ENCODE data around the gene KIF6. TPM values are rescaled to one million over a fixed set of nuclear protein-coding genes. Genes with fewer than 3 reads are reported as not detected.
"Not testable (repeated sequence)": the region's sequence is repeated elsewhere in the genome, so short reads cannot be mapped to it uniquely, and the experiment has no call there.

Gene KIF6
- total and polyA plus RNA-seq, 11 donors: 0.06 to 0.77 (median 0.48) TPM

DNA sequence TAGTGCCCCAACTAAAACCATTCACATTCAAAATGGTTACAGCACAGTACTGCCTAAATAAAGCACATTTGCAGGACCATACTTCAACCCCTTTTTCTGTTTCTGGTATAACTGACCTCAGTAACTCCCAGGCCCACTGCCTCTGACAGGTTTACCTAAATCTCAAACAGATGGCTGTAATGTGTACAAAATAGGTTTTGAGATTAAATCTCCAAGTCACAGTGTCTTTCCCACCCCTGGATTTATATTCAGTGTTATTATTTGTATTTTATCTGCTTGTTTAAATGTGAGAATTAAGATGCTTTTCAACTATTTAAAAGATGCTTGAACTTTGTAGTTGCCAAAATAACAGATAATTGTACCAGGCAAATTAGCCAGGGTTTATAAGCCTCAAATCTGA is 4.7 kb upstream of the KIF6 start:
- Histone ChIP-seq H3K4me1 (peaks cover 0 to 5% (median 0%) of the 10 kb centered on the region in 12 donors), H3K27me3 (no peaks in the 10 kb centered on the region), H3K36me3 (no peaks in the 10 kb centered on the region), H3K9me3 (no peaks in the 10 kb centered on the region), H3K4me3 (no peak overlapping the region), H3K27ac (no peak overlapping the region)
- DNase-seq (no peak), ATAC-seq (no peak)
- no peak for TF ChIP-seq POLR2A (IDR thresholded peaks at IDR 0.05)
- TF ChIP-seq, protein P1, sequence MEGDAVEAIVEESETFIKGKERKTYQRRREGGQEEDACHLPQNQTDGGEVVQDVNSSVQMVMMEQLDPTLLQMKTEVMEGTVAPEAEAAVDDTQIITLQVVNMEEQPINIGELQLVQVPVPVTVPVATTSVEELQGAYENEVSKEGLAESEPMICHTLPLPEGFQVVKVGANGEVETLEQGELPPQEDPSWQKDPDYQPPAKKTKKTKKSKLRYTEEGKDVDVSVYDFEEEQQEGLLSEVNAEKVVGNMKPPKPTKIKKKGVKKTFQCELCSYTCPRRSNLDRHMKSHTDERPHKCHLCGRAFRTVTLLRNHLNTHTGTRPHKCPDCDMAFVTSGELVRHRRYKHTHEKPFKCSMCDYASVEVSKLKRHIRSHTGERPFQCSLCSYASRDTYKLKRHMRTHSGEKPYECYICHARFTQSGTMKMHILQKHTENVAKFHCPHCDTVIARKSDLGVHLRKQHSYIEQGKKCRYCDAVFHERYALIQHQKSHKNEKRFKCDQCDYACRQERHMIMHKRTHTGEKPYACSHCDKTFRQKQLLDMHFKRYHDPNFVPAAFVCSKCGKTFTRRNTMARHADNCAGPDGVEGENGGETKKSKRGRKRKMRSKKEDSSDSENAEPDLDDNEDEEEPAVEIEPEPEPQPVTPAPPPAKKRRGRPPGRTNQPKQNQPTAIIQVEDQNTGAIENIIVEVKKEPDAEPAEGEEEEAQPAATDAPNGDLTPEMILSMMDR (IDR thresholded peaks at IDR 0.05): no peak
- intact Hi-C loops (cut with DNase I): loop anchor here in 1 of 10 donors (10.0 kb wide), 1 partner anchor 365 kb away; no protein-coding TSS in a partner anchor

DNA sequence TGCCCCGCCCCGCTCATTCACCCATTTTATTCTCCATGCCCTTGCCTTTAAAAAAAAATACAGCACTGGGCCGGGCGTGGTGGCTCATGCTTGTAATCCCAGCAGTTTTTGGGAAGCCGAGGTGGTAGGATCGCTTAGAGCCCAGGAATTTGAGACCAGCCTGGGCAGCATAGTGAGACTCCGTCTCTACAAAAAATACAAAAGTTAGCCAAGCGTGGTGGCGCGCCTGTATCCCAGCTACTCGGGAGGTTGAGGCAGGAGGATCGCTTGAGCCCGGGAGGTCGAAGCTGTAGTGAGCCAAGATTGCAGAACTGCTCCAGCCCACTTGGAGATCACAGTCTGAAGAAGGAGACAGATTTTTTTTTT is 407 bp upstream of the KIF6 start:
- ATAC-seq (no peak), DNase-seq (no peak)
- no peak for TF ChIP-seq POLR2A (IDR thresholded peaks at IDR 0.05)
- TF ChIP-seq, protein P1 (IDR thresholded peaks at IDR 0.05): no peak
- 63 to 68% (median 66%) methylated on average over 14 of the region's 14 CpGs for WGBS, 4 donors
- no peaks in the 10 kb centered on the region for H3K36me3 ChIP-seq
- H3K27ac ChIP-seq: peak overlapping the region in 3 of 12 donors; percentile 35 to 39 (median 39)
- intact Hi-C loops (cut with DNase I): loop anchor here in 1 of 10 donors (10.0 kb wide), 1 partner anchor 361 kb away; no protein-coding TSS in a partner anchor
- H3K4me1 ChIP-seq: peaks cover 0 to 8% (median 0%) of the 10 kb centered on the region in 12 donors
- no peaks in the 10 kb centered on the region for H3K27me3 ChIP-seq
- H3K4me3 ChIP-seq: peak overlapping the region in 11 of 12 donors; percentile 65 to 93 (median 79)
- H3K9me3 ChIP-seq: no peaks in the 10 kb centered on the region

DNA sequence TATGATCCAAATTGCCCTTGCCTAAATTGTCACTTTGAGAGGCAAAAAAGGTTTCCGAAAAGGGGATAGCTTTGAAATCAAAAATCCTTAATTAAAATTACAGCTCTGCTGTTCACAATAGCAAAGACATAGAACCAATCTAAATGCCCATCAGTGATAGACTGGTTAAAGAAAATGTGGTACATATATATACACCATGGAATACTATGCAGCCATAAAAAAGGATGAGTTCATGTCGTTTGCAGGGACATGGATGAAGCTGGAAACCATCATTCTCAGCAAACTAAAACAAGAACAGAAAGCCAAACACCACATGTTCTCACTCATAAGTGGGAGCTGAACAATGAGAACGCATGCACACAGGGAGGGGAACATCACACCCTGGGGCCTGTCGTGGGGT is 1.9 kb downstream of the KIF6 start:
- 81 to 93% (median 89%) methylated on average over 4 of the region's 4 CpGs for WGBS, 4 donors
- H3K4me1 ChIP-seq, H3K36me3 ChIP-seq, ATAC-seq, DNase-seq, H3K4me3 ChIP-seq, H3K9me3 ChIP-seq, H3K27me3 ChIP-seq, H3K27ac ChIP-seq: not testable (repeated sequence)
- intact Hi-C loops (cut with DNase I): loop anchor here in 1 of 10 donors (10.0 kb wide), 1 partner anchor 359 kb away; no protein-coding TSS in a partner anchor

DNA sequence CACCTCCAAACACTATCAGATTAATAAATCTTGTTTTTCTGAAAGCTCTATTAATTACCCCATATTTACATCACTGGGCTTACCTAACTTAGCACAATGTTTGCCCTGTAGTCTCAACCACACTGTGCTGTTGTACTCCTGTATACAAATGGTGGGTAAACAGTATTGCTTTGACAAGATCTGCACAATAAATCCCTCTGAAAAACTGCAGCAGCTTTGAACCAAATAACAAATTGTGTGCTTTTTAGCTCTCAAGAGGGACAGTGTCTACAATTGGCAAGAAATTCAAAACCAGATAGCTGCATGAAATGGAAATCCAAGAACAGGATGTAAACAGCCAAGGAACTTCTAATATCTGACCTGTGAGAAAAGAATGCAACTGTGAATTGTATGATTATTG is 10.4 kb downstream of the KIF6 start:
- DNase-seq (no peak), ATAC-seq (no peak)
- Histone ChIP-seq H3K4me3 (no peak overlapping the region), H3K27me3 (no peaks in the 10 kb centered on the region), H3K9me3 (no peaks in the 10 kb centered on the region), H3K4me1 (no peaks in the 10 kb centered on the region), H3K36me3 (no peaks in the 10 kb centered on the region), H3K27ac (no peak overlapping the region)
- intact Hi-C loops (cut with DNase I): no loop called here
- TF ChIP-seq, protein P1 (IDR thresholded peaks at IDR 0.05): no peak
- TF ChIP-seq POLR2A (IDR thresholded peaks at IDR 0.05): no peak

DNA sequence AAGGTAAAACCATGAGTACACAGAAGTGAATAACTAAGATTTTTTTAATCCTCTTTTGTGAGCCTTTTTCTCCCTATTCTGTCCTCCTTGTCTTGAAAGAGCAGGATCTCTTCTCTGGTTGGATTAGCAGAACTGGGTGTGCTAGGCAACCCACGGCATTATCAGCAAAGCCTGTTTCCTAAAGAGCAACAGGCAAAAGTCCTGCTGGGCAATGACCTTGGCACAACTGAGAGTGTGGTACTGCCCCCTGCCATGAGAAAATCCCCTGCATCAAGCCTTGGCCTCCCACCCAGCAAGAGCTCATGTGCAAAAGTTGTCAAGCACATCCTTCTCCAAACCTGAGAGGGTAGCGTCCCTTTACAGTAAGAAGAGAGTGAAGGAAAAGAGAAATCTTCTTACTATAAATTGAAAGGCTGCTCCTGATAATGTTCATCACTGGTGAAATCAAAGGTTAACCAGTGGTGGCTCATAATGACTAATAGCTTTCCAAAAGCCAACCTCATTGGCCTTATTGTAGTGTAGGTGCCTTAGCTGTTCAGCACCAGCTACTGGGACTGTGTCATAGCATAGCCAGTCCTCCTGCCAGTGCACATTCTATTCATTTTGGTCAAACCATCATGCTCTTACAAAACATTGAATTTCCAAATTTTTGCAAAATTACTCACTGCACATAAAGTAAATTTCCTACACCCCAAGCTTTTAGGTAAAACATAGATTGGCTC is 17.1 kb downstream of the KIF6 start:
- no peak overlapping the region for H3K4me3 ChIP-seq
- H3K27me3 ChIP-seq: no peaks in the 10 kb centered on the region
- 67 to 77% (median 73%) methylated on average over 2 of the region's 2 CpGs for WGBS, 4 donors
- no peaks in the 10 kb centered on the region for H3K36me3 ChIP-seq
- H3K27ac ChIP-seq: no peak overlapping the region
- no peaks in the 10 kb centered on the region for H3K4me1 ChIP-seq
- H3K9me3 ChIP-seq: no peaks in the 10 kb centered on the region
- ATAC-seq (no peak), DNase-seq (no peak)
- intact Hi-C loops (cut with DNase I): no loop called here
- no peak for TF ChIP-seq POLR2A (IDR thresholded peaks at IDR 0.05)
- TF ChIP-seq, protein P1 (IDR thresholded peaks at IDR 0.05): no peak
